Mucosa of descending colon (tissue), 3 donors: ENCODE measurements around the gene CKS2. TPM values are rescaled to one million over a fixed set of nuclear protein-coding genes. Genes with fewer than 3 reads are reported as not detected.

Source experiments
- ATAC-seq: fragments of 200-7000 bp; cut with Tn5 transposase; one replicate; pipeline ENCODE4 v1.9.1; 2020; ENCODE audit warnings: mild to moderate bottlenecking, moderate library complexity
- DNase-seq, 3 donors: peaks; one replicate each; pipeline ENCODE4 v3.0.0-alpha.2; 2020
- H3K36me3 ChIP-seq: fragments of 200-600 bp; one replicate; pipeline ENCODE4 v1.8.0; 2021; ENCODE audit warnings: low read depth, mild to moderate bottlenecking
- H3K4me1 ChIP-seq: fragments of 200-600 bp; one replicate; pipeline ENCODE4 v1.8.0; 2021; ENCODE audit warnings: low read depth, mild to moderate bottlenecking
- H3K4me3 ChIP-seq: fragments of 200-600 bp; one replicate; pipeline ENCODE4 v1.8.0; 2021; ENCODE audit warnings: mild to moderate bottlenecking
- H3K9me3 ChIP-seq: fragments of 200-600 bp; one replicate; pipeline ENCODE4 v1.8.0; 2021; ENCODE audit warnings: mild to moderate bottlenecking
- intact Hi-C, 2 donors: fragments of 100-400 bp; cut with DNase I in 1 of 2; cut with micrococcal nuclease in 1 of 2; formaldehyde crosslinking; loops; one replicate each; pipeline versions ENCODE4 v1.11.0 to v1.11.1; 2022; cut with DNase I, micrococcal nuclease
- total RNA-seq, 3 donors: library from RNA; stranded (reverse); fragmentation: NEBNext Ultra II Directional in 2 of 3; extraction: Animal tissue kit (Norgen Biotek cat#: 25700) in 2 of 3; gene quantifications; one replicate each; pipeline versions ENCODE4 v1.2.1 to v1.2.4, GENCODE V29; 2021 to 2023
- TF ChIP-seq, protein P1 (sequence below): fragments of 200-600 bp; IDR thresholded peaks from one replicate; pipeline ENCODE4 v1.8.0; 2022; ENCODE audit warnings: antibody characterized with exemption, mild to moderate bottlenecking
- donor health status: DM: no; HTN: no; CAD: no; lungs with moderate emphysema.
- donor health status: DM: no; HTN: no; CAD: no.
- donor health status: DM: no; HTN: yes; CAD: no.

CKS2 gene
- total RNA-seq, 3 donors from 2014 or later, result 13.1 to 49.2 (median 15.4) TPM

GRCh38 chr9:89360465-89360864, 49.5 kb downstream of the CKS2 start:
- intact Hi-C loops, result no loop called here
- Histone ChIP-seq H3K4me3 (no peak overlapping the region), H3K9me3 (no peaks in the 10 kb centered on the region), H3K36me3 (peaks cover 6% of the 10 kb centered on the region), H3K4me1 (no peaks in the 10 kb centered on the region)
- TF ChIP-seq, protein P1, sequence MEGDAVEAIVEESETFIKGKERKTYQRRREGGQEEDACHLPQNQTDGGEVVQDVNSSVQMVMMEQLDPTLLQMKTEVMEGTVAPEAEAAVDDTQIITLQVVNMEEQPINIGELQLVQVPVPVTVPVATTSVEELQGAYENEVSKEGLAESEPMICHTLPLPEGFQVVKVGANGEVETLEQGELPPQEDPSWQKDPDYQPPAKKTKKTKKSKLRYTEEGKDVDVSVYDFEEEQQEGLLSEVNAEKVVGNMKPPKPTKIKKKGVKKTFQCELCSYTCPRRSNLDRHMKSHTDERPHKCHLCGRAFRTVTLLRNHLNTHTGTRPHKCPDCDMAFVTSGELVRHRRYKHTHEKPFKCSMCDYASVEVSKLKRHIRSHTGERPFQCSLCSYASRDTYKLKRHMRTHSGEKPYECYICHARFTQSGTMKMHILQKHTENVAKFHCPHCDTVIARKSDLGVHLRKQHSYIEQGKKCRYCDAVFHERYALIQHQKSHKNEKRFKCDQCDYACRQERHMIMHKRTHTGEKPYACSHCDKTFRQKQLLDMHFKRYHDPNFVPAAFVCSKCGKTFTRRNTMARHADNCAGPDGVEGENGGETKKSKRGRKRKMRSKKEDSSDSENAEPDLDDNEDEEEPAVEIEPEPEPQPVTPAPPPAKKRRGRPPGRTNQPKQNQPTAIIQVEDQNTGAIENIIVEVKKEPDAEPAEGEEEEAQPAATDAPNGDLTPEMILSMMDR, result no peak
- ATAC-seq (no peak), DNase-seq (no peak)

GRCh38 chr9:89361031-89361430, 50.0 kb downstream of the CKS2 start:
- H3K4me1 ChIP-seq, result no peaks in the 10 kb centered on the region
- intact Hi-C loops, result no loop called here
- no peak for DNase-seq
- no peaks in the 10 kb centered on the region for H3K9me3 ChIP-seq
- peaks cover 6% of the 10 kb centered on the region for H3K36me3 ChIP-seq
- TF ChIP-seq, protein P1, result no peak
- ATAC-seq, result no peak
- no peak overlapping the region for H3K4me3 ChIP-seq

DNA sequence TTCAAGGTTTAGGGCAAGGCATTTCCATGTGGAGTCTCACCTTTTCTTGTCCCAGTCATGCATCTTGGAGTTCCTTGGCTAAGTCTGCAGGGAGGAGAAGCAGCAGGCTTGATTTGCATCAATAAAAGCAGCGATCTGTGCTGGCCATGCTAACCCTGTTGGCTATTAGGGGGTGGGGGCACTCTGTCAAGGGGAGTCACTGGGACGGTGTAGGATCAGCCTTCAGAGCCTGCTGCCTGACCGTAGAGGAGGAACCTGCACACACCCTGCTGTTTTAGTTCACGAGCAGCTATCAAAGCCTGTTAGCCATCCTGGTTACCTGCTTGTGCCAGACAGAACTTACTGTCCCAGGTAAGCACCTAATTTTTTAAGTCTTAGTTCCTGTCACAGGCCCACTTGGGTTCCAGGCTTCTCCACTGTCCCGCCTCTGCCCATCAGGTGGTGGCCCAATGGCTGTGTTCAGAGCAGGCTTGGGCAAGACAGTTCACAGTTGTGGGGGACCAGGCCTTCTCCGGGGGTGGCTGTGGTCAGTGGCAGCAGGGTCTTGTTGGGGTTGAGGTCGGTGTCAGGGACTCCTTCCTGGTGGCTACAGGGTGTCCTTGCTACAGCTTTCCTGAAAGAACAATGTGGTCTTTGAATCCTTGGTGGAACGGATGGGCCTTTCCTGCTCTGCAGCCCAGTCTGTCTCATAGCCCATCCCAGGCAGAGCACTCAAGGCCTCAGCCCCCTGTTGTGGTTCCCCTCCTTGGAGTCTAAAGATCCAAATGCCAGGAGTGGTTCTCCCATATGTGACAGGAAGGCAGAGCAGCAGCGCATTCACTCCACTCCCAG, 51.0 kb downstream of the CKS2 start:
- Histone ChIP-seq H3K4me3 (no peak overlapping the region), H3K36me3 (peaks cover 2% of the 10 kb centered on the region), H3K9me3 (no peaks in the 10 kb centered on the region), H3K4me1 (no peaks in the 10 kb centered on the region)
- intact Hi-C loops, result no loop called here
- ATAC-seq, result no peak
- TF ChIP-seq, protein P1, result no peak
- no peak for DNase-seq

DNA sequence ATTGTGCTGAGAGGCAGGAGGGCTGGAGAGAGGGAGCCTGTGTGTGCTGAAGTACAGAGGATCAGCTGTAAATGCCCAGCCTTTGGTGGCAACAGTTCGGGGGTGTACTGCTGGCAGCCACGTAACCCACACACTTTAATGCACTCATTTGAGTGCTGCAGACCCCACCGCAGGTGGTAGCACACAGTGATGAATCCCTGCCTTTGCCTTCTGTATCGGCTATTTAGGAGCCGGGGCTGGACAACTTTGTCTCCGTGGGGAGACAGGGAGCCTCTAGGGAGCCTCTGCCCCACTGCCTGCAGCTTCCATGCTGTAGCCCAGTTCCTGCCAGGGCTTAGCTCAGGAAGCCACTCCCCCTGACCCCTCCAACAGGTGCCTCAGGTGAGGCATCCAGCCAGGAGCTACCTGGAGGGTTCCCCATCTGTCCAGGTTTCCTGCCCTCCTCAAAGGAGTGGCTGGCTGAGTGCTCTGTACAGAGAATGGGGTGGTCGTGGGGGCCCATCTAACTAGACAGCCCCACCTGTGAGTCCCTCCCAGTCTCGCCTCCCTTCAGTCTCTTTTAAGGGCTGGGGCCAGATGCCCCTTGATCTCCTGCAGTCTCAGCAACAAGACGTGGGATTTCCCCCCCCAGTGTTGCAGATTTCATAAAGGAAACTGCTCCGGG, 51.8 kb downstream of the CKS2 start:
- H3K4me3 ChIP-seq, result no peak overlapping the region
- intact Hi-C loops, result no loop called here
- TF ChIP-seq, protein P1, result no peak
- DNase-seq, result no peak
- H3K4me1 ChIP-seq, result no peaks in the 10 kb centered on the region
- ATAC-seq, result no peak
- H3K36me3 ChIP-seq, result no peaks in the 10 kb centered on the region
- H3K9me3 ChIP-seq, result no peaks in the 10 kb centered on the region

GRCh38 chr9:89363311-89363670, 52.3 kb downstream of the CKS2 start:
- Histone ChIP-seq H3K36me3 (no peaks in the 10 kb centered on the region), H3K9me3 (no peaks in the 10 kb centered on the region), H3K4me1 (no peaks in the 10 kb centered on the region), H3K4me3 (no peak overlapping the region)
- DNase-seq, result no peak
- intact Hi-C loops, result no loop called here
- TF ChIP-seq, protein P1, result no peak
- no peak for ATAC-seq
